ENCODE measurements around the gene GMDS.

The GMDS gene

GRCh38 chr6:1617466-1618310, 627.7 kb downstream of the GMDS start:
- intact Hi-C loops (cut with DNase I): no loop called here
- peak in 3 of 10 donors; percentile 35 to 74 (median 45) for DNase-seq

- intact Hi-C loops (cut with DNase I): no loop called here
- DNase-seq: peak in 2 of 10 donors; percentile 11 to 21
Observed at GRCh38 chr6:1616701-1617463, 628.5 kb downstream of the GMDS start.

DNA sequence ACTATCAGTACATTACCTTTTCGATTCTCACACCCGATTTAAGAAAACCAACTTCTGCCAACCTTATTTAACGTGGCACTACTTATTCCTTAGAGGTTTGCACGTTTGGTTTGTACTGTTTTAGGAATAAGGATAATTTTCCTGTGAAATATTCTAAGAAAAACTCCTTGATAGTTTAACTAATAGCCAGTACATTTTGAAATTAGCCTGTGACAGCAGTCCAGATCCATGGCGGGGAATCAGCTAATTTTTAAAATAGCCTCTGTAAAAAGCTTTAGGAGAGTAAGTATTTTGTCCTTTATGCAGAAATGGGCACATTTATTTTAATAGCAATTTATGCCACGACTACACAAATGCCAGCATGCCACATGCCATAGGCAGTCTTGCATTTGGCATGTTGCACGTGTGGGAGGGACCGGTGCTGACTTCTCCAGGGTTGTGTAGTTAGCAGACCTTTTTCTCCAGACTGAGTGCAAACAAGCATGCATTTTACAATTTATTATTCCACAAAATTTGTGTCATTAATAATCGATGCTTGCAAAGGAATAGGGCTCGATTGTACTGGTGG, 629.5 kb downstream of the GMDS start:
- intact Hi-C loops (cut with DNase I): no loop called here
- DNase-seq: peak in 2 of 10 donors; percentile 20 to 29

GRCh38 chr6:1615151-1615852, 630.1 kb downstream of the GMDS start:
- peak in 2 of 10 donors; percentile 46 to 83 for DNase-seq
- intact Hi-C loops (cut with DNase I): no loop called here

- DNase-seq: peak in 2 of 10 donors; percentile 21 to 81
Observed at GRCh38 chr6:1614448-1615150, 630.8 kb downstream of the GMDS start.

DNA sequence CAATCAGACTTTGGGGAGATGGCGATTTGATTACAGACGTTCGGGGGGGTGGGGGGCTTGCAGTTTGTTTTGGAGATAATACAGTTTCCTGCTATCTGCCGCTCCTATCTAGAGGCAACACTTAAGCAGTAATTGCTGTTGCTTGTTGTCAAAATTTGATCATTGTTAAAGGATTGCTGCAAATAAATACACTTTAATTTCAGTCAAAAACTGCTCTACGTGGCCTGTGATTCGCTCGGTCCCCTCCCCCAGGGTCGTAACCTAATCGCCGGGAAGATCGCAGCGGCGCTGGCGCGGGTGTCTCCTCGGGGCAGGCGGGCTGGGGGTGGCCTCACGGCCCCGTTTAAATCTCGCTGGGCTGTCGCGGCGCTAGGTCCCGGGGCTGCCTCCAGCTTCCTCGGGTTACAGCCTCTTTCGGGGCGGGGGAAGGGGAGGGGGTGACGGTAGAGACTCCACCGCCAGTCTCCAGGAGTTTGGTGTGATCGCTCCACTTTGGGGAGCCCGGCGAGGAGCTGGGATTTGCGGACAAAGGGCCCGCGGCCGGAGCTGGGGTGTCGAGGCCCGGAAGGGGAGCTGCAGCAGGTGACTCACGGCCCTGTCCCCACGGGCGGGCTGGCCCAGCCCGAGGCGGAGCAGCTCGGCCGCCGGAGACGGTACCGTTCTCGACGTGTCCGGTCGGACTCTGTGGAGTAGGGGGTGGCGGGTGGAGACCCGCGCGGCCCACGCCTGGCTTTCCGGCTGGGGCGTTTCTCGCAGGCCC, 631.5 kb downstream of the GMDS start:
- peak in 2 of 10 donors; percentile 69 to 82 for DNase-seq
- intact Hi-C loops (cut with DNase I): no loop called here

More at GRCh38 chr6:1614448-1615150, 630.8 kb downstream of the GMDS start:
- intact Hi-C loops (cut with DNase I): no loop called here

- intact Hi-C loops (cut with DNase I): no loop called here
Observed at GRCh38 chr6:1613346-1613687, 632.1 kb downstream of the GMDS start.

DNA sequence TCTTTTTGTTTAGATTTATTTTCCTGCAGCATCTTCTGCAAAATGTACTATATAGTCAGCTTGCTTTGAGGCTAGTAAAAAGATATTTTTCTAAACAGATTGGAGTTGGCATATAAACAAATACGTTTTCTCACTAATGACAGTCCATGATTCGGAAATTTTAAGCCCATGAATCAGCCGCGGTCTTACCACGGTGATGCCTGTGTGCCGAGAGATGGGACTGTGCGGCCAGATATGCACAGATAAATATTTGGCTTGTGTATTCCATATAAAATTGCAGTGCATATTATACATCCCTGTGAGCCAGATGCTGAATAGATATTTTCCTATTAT, 632.5 kb downstream of the GMDS start:
- no peak for DNase-seq
- intact Hi-C loops (cut with DNase I): no loop called here

More at GRCh38 chr6:1613346-1613687, 632.1 kb downstream of the GMDS start:
- DNase-seq: no peak

- no peak for DNase-seq
- intact Hi-C loops (cut with DNase I): no loop called here
Observed at GRCh38 chr6:1612299-1612973, 633.0 kb downstream of the GMDS start.

- intact Hi-C loops (cut with DNase I): no loop called here
- no peak for DNase-seq
Observed at GRCh38 chr6:1611572-1612298, 633.7 kb downstream of the GMDS start.

DNA sequence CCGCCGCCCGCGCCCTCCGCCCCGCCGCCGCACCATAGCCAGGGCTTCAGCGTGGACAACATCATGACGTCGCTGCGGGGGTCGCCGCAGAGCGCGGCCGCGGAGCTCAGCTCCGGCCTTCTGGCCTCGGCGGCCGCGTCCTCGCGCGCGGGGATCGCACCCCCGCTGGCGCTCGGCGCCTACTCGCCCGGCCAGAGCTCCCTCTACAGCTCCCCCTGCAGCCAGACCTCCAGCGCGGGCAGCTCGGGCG, 634.2 kb downstream of the GMDS start:
- DNase-seq: no peak
- intact Hi-C loops (cut with DNase I): no loop called here

DNA sequence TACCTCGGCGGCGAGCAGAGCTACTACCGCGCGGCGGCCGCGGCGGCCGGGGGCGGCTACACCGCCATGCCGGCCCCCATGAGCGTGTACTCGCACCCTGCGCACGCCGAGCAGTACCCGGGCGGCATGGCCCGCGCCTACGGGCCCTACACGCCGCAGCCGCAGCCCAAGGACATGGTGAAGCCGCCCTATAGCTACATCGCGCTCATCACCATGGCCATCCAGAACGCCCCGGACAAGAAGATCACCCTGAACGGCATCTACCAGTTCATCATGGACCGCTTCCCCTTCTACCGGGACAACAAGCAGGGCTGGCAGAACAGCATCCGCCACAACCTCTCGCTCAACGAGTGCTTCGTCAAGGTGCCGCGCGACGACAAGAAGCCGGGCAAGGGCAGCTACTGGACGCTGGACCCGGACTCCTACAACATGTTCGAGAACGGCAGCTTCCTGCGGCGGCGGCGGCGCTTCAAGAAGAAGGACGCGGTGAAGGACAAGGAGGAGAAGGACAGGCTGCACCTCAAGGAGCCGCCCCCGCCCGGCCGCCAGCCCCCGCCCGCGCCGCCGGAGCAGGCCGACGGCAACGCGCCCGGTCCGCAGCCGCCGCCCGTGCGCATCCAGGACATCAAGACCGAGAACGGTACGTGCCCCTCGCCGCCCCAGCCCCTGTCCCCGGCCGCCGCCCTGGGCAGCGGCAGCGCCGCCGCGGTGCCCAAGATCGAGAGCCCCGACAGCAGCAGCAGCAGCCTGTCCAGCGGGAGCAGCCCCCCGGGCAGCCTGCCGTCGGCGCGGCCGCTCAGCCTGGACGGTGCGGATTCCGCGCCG, 634.7 kb downstream of the GMDS start:
- intact Hi-C loops (cut with DNase I): no loop called here
- DNase-seq: no peak

GRCh38 chr6:1609648-1610496, 635.5 kb downstream of the GMDS start, which contains the start of gene FOXC1:
FOXC1 (plus strand) TSS chr6:1609915; CDS start chr6:1610446, 531 bp downstream.
- intact Hi-C loops (cut with DNase I): no loop called here
- peak in 4 of 10 donors; percentile 32 to 88 (median 52) for DNase-seq

- intact Hi-C loops (cut with DNase I): no loop called here
- DNase-seq: no peak
Observed at GRCh38 chr6:1609041-1609647, 636.3 kb downstream of the GMDS start.

- intact Hi-C loops (cut with DNase I): no loop called here
- no peak for DNase-seq
Observed at GRCh38 chr6:1608222-1609040, 637.0 kb downstream of the GMDS start.

All from posterior cingulate gyrus (tissue), 11 donors.